CD1c-positive myeloid dendritic cell (primary cell): Measurements from ENCODE around the gene PTPN18.
"Not testable (repeated sequence)": the region's sequence is repeated elsewhere in the genome, so short reads cannot be mapped to it uniquely, and the experiment has no call there.

ENCODE experiments used
- DNase-seq: peaks from one replicate; pipeline ENCODE4 v3.0.0-alpha.2; 2016; ENCODE audit errors: extremely low spot score

PTPN18 gene

DNA sequence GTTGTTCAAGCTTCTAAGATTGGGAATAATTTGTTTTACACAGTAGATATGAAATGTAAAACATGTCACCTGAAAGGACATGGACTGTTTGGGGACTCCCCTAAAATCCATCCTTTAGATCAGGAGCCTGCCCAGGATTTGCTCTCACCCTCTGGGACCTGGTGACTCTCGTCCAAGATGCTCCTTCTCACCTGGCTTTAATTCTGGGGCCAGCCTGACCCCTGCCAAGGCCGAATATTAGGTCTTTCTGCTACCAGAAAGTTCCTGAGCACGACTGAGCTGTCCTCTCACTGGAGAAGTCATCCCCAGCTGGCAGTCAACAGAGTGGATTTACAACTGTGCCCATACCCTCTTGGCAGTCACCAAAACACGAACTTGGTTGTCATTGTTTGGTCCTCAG, 25.3 kb downstream of the PTPN18 start:
- DNase-seq = no peak

- no peak for DNase-seq
Measured at GRCh38 chr2:130381619-130382018, 25.8 kb downstream of the PTPN18 start.

GRCh38 chr2:130382313-130382917, 26.6 kb downstream of the PTPN18 start:
- no peak for DNase-seq

DNA sequence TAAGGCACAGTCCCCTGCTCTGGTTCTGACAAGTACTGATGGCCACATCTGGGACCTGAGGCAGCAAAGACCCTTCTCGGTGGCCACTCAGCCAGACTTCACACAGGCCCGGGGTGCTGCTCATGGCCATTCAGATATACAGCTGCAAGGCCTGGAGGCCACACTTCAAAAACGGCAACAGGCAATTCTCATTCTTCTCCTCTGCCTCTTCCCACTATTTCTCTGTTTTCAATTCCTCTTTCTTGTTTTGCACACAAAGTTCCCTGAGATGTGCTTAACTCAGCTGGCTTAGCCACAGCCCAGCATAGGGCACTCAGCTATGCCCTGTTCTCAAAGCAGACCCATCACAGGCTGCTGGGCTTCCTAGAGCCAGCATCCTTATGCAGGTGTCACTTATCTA, 29.9 kb downstream of the PTPN18 start:
- peak; percentile 63 for DNase-seq

DNA sequence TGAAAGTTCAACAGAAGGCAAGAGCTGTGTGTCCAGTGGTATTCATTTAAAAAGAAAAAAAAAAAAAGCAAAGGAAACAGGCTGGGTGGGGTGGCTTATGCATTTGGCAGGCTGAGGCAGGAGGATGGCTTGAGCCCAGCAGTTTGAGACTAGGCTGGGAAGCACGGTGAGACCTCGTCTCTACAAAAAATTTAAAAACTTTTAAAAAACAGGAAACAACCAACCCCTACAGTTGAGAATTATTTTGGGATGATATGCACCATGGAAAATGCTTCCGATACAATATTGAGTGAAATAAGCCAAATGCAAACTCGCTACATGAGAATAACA, 31.2 kb downstream of the PTPN18 start:
- no peak for DNase-seq

- no peak for DNase-seq
Measured at GRCh38 chr2:130387804-130388203, 31.9 kb downstream of the PTPN18 start.

GRCh38 chr2:130388221-130388907, 32.5 kb downstream of the PTPN18 start:
- DNase-seq = no peak

DNA sequence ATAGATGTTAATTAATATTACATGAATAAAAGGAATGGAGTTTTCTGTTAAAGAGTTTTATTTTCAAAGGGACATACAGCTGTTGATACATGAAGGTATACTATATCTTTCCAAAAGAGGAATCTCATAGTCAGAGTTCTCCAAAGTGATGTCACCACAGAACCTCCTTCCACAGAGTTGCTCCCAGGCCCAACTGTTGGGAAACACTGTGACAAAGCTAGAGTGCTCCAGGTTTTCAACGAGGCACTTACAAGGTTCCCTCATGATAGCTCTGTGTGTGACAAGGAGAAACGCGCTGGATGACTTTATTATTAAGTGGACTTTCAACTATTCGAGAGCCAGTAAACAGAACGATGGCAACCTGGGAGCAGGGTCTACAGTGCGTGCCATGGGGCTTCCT, 33.5 kb downstream of the PTPN18 start:
- peak; percentile 68 for DNase-seq

DNA sequence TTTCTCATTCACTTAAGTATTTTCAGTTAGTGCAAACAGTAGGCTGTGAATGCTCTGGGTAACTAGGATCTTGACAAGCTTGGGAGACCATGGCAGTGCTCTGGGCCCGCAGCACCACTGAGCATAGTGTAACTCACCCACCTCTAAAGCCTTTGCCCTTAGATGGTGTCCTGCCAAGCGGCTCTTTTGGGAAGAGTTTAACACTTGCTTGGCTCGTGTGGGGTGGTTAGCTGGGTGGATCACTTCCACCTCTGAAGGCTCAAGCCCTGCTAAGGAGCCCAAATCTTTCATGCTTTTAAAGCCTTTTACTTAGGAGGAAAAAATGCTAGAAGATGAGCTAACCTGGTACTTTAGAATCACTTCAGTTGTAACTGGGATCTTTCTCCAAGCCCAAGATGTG, 33.9 kb downstream of the PTPN18 start:
- DNase-seq = no peak

DNA sequence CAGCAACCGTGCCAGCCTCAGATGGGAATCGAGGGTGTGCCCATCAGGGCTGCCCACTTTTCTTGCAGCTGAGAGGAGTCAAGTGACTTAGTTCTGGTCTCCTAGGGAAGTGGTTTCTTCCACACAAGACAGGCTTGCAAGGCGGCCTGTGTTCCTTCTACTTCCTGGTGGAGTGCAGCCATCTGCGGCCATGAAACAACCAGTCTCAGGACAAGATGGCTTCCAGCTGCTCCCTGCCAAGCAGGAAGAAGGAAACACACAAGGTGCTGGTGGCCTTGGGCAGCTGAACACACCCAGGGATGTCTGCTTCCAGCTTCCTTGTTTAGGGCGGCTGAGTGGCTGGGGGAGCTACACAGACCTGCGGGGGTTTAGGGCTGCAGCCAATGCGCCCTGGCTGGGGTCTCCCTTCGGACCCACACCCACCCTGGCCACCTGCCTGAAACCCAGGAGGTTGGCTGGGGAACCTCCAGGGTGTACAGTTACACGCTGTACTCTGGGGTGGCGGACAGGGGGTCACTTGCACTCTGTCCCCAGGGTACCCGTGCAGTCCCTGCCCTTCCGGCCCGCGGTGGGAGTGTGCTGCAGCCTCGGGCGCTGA, 34.7 kb downstream of the PTPN18 start:
- DNase-seq = peak; percentile 75

GRCh38 chr2:130391058-130391871, 35.4 kb downstream of the PTPN18 start:
- peak; percentile 65 for DNase-seq

- DNase-seq = no peak
Measured at GRCh38 chr2:130391872-130392670, 36.2 kb downstream of the PTPN18 start.

DNA sequence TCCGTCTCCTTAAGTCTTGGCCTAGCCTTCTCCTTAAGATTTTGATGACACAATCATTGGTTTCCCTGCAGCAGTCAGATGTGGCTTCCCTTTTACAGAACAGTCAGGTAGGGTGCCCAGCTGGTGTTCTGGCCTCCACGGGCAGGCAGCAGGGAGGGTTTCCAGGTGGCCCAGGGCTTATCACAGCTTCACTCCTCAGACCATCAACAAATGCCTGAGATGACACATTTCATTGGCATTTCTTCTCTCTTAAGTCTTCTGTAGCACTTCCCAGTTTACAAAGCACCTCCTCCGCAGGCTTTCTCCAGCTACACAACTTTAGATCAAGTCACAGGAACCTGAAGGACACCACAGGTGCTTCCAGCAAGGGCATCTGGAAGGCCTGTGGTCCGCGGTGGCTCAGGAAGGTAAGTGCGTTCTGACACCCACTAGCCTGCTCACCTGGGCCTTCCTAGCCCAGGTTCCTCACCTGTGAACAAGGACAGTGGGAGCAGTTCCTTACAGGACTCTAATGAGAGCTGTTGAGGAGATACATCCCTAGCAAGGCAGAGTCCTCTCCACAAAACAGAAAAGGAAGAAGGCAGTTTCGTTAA, 37.6 kb downstream of the PTPN18 start:
- DNase-seq = no peak

DNA sequence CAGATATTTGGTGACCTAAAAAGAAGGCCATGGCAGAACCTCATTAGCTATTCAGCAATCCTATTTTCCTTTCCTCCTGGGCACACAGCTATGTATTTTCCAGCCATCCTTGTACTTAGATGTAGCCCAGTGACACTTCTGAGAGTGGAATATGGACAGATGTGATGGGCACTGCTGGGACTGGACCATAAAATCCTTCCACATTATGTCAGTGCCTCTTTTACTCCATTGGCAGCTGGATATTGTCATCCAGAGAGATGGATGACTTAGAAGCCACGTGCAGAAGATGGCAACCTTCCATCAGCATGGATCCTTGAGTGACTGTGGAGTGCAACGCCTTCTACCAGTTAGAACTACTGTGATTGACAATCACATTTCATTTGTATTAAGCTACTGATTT, 50.4 kb downstream of the PTPN18 start:
- not testable (repeated sequence) for DNase-seq

GRCh38 chr2:130416693-130417092, 60.8 kb downstream of the PTPN18 start:
- DNase-seq = not testable (repeated sequence)

DNA sequence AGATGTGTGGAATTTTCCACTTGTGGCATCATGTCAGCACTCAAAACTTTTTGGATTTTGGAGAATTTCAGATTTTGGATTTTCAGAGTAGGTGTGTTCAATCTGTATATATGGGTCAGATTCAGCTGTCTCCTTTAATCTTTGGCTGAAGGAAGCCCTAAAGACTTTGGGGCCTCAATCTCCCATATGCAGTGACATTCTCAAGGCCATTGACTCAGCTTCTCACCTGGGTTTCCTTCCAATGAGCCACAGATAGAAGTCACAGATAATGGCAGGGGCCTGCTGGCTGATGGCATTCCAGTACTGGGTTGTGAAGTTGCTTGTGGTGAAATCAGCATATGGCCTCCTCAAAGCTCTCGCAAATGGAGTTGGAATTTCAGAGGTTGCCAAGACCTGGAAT, 63.0 kb downstream of the PTPN18 start:
- not testable (repeated sequence) for DNase-seq
